Posterior cingulate gyrus (tissue), 11 donors: ENCODE measurements around the gene SRRM1.

Experiments
- DNase-seq, 10 donors: peaks; one replicate each; pipeline versions ENCODE4 v3.0.0 to v3.0.0-alpha.2; 2020 to 2021; ENCODE audit warnings: mixed read lengths in 3 of 10
- intact Hi-C: fragments of 100-400 bp; cut with DNase I; formaldehyde crosslinking; loops from one replicate; pipeline ENCODE4 v1.15.1; 2023

Gene SRRM1

GRCh38 chr1:24642481-24643362 is at the start of gene SRRM1:
SRRM1 (plus strand) TSS chr1:24643302; CDS start chr1:24643327, 25 bp downstream.
- intact Hi-C loops, result loop anchor here (1.0 to 5.0 kb wide), 2 partner anchors 103 to 225 kb away; partner anchors contain the start of genes CLIC4 and NIPAL3
- peak; percentile 98 to 100 (median 100) for DNase-seq

- intact Hi-C loops, result no loop called here
These were observed 48.8 kb upstream of the SRRM1 start for GRCh38 chr1:24594328-24594598.

GRCh38 chr1:24596401-24596880 is 46.7 kb upstream of the SRRM1 start:
- DNase-seq, result no peak
- intact Hi-C loops, result no loop called here

More at GRCh38 chr1:24594328-24594598, 48.8 kb upstream of the SRRM1 start:
- DNase-seq, result no peak

DNA sequence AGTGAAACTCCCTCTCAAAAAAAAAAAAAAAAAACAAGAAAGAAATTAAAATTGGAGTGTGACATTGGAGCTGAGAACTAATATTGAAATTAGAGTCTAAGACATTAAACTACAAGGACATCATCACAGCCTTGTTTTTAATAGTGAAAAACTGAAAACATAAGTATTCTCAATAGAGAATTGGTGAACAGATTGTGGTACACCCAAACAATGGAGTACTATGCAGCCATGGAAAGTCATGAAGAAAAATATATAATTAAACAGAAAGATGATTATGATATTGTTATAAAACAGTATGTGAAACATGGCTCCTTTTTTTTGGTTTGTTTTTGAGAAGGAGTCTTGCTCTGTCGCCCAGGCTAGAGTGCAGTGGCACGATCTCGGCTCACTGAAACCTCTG is 43.8 kb upstream of the SRRM1 start:
- no peak for DNase-seq
- intact Hi-C loops, result no loop called here

GRCh38 chr1:24600551-24600950 is 42.6 kb upstream of the SRRM1 start:
- DNase-seq, result no peak
- intact Hi-C loops, result no loop called here

DNA sequence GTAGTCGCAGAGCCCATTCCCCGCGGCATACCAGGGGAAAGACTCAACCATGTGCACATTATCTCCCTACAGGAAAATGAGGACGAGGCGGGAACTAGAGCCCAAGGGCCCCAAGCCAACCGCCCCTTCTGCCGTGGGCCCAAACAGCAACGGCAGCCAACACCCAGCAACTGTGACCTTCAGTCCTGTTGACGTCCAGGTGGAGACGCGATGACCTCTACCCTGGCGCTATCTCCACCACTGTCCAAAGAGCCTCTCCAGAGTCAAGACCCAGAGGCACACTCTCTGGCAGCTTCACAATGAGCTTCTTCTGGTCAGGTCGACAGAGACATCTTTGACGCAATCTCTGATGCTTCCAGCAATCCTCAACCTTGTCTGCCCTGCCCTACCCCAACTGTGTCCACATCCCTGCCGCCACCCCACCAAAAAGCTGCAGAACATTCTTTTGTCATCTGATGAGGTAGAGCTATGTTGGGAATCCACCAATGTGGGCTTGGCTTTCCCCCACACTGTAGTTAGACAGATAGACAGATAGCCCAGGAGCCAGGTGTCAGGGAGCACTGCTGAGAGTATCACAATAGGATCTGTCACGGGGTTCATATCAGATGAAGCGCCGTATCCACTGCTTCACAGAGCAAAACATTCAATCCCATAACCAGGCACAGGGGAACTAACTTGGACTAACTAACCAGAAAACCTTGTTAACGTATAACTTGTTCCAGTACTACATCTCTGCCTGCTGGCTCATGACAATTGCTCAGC is 37.4 kb upstream of the SRRM1 start:
- no peak for DNase-seq
- intact Hi-C loops, result no loop called here

DNA sequence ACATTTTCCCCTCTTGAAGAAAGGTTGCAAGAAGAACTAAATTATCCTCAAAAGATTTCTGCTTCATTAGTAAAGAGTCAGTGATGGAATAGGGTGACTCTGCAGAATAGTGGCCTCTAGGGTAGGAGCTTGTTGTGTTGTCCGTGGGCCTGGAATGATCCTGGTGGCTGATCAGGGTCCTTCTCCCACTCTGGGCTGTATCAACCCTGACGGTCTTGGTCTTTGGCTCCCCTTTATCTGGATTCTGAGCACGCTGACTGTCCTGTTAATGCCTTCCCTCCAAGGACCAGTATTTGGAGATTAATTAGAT is 36.9 kb upstream of the SRRM1 start:
- no peak for DNase-seq
- intact Hi-C loops, result no loop called here

DNA sequence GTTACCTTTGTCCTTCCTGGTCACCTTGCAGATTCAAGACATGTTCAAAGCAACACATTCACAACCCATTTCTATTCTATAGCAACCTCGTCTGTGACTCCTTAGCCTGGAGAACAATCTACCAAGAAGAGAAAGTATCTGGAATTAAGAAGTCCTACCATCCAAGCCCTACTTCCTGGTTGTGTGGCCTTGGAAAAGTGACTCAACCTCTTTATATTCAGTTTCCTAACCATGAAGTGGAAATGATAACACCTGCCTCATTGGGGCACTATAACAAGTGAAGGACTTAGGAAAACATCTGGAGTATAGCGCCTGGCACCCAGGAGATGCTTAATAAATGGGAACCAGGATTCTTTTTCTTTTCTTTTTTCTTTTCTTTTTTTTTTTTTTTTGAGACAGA is 36.5 kb upstream of the SRRM1 start:
- intact Hi-C loops, result no loop called here
- DNase-seq, result no peak

GRCh38 chr1:24609949-24610517 is 33.1 kb upstream of the SRRM1 start:
- DNase-seq, result no peak
- intact Hi-C loops, result no loop called here

DNA sequence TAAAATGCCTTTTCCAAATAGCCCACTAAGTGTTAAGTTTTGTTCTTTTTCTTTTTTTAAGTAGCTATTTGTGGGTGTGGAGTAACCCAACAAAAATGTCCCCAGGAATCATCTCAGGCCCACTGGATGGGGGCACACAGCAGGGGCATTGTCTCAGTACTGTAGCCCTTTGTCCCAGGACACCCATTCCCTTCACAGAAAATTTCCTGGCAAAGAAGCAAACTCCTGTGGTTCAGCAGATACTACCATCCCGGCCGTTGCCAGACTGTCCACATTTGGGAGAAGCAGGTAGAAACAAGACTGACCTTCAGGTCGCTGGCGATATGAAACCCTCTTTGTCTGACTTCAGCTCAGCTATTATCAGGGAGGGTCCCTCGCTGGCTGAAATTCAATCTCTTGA is 23.7 kb upstream of the SRRM1 start:
- intact Hi-C loops, result no loop called here

DNA sequence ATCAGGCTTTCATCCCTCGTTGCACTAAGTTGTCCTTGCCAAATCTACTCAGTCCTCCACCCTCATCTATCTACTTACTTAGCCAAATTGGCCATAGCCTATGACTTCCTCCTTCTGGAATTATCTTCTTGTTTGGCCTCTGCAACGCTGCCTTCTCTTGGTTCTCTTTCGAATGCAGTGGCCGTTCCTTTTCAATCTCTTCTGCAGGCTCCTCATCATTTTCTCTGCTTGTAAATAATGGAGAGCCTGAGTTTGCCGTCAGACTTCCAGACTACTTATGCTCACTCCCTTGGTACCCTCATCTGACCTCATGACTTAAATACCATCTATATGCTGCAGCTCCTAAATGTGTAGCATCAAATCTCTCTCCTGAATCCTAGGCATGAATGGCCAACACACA is 22.4 kb upstream of the SRRM1 start:
- DNase-seq, result no peak
- intact Hi-C loops, result no loop called here

More for the DNA sequence above, 23.7 kb upstream of the SRRM1 start:
- peak in 6 of 10 donors; percentile 16 to 90 (median 52) for DNase-seq

- intact Hi-C loops, result no loop called here
- DNase-seq, result no peak
These were observed 22.0 kb upstream of the SRRM1 start for GRCh38 chr1:24621121-24621520.

GRCh38 chr1:24622218-24622617 is 20.9 kb upstream of the SRRM1 start:
- intact Hi-C loops, result no loop called here
- DNase-seq, result no peak

GRCh38 chr1:24632832-24633175 is 10.3 kb upstream of the SRRM1 start:
- intact Hi-C loops, result no loop called here
- DNase-seq, result no peak

DNA sequence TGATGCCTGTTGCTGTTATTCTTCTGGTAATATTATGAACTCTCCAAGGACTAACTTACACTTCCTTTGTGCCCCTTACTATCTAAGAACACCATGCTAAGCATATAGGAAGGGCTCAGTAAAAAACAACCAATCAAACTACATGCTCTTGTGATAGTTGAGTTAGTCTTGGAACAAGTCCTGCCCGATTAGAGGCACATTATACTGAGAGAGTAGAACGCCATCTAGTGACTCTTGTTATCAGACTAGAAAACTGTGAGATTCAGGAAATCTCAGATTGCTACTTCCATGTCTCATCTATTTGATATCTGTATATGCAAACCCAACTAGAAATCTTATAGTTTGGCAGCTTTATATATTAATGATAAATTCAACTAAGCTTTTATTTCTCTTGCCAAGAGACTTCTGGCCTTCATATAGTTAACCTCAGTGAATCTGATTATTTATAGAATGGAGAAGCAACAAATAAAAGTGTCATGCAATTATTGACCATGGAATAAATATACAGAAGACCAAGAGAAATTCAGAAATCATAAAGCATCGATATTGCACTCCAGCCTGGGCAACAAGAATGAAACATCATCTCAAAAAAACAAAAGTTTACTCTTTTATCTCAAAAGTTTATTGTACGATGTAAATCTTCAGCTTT is 7.8 kb upstream of the SRRM1 start:
- intact Hi-C loops, result loop anchor here (1.0 to 2.0 kb wide), 2 partner anchors 93 to 436 kb away; no protein-coding TSS in a partner anchor
- no peak for DNase-seq

GRCh38 chr1:24636661-24637357 is 6.3 kb upstream of the SRRM1 start:
- intact Hi-C loops, result no loop called here
- DNase-seq, result no peak

GRCh38 chr1:24639094-24639493 is 4.0 kb upstream of the SRRM1 start:
- no peak for DNase-seq
- intact Hi-C loops, result no loop called here

GRCh38 chr1:24639881-24640280 is 3.2 kb upstream of the SRRM1 start:
- DNase-seq, result no peak
- intact Hi-C loops, result loop anchor here (5.0 kb wide), 1 partner anchor 223 kb away; the partner anchor contains the start of gene NIPAL3

DNA sequence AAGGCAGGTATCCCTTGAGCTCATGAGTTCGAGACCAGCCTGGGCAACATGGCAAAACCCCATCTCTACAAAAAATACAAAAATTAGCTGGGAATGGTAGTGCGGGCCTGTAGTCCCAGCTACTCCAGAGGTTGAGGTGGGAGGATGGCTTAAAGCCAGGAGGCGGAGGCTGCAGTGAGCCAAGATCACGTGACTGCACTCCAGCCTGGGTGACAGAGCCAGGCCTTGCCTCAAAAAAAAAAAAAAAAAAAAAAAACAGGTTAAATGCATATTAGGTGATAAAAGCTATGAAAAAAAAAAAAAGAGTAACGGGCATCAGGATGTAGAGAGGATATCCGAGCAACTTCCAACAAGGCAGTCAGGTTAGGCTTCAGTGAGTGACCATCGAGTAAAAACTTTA is 2.8 kb upstream of the SRRM1 start:
- intact Hi-C loops, result loop anchor here (5.0 kb wide), 1 partner anchor 223 kb away; the partner anchor contains the start of gene NIPAL3
- DNase-seq, result peak in 1 of 10 donors; percentile 63

DNA sequence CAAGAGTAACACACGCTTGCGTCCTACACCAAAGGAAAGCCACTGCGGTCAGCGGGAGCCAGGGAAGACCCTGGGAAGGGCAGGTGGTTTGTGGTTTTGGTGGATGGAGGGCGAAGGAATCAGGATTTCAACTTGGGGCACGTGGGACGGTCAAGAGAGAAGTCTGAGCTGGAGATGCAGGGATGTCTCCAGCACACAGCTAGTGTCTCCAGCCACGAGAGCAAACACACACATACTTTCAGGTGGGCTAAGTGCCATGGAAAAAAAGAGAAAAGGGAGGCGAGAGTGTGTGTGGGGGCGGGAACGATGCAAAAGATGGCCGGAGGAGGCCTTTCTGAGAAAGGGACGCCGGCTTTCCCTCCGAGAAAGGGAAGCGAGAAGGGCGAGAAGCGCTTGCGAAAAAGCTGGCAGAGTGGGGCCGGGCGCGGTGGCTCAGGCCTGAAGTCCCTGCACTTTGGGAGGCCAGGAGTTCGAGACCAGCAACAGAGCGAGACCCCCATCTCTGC is 1.4 kb upstream of the SRRM1 start:
- intact Hi-C loops, result loop anchor here (5.0 kb wide), 1 partner anchor 224 kb away; the partner anchor contains the start of gene NIPAL3
- peak in 3 of 10 donors; percentile 37 to 89 (median 84) for DNase-seq
